ENCODE data around the gene MDFI. TPM values are rescaled to one million over a fixed set of nuclear protein-coding genes. Genes with fewer than 3 reads are reported as not detected.

MDFI gene
- total and polyA plus RNA-seq, 2 experiments from 2014 or later = 2.8 to 51.4 TPM

DNA sequence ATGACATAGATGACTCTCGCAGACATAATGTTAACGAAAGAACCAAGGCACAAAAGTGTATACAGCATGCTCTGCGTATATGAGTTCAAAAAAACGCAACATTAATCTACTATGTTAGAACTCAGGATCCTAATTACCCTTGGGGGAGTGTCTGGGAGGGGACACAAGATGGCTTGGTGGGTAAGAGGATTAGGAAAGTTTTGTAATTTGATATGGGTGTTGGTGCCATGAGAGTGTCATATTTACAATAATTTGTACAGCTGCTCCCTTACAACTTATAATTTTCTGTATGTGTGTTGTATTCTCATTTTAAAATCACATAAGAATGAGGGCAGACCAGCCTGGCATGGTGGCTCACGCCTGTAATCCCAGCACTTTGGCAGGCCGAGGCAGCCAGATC is 58.5 kb downstream of the MDFI start (continued):
- TF ChIP-seq, protein P1, sequence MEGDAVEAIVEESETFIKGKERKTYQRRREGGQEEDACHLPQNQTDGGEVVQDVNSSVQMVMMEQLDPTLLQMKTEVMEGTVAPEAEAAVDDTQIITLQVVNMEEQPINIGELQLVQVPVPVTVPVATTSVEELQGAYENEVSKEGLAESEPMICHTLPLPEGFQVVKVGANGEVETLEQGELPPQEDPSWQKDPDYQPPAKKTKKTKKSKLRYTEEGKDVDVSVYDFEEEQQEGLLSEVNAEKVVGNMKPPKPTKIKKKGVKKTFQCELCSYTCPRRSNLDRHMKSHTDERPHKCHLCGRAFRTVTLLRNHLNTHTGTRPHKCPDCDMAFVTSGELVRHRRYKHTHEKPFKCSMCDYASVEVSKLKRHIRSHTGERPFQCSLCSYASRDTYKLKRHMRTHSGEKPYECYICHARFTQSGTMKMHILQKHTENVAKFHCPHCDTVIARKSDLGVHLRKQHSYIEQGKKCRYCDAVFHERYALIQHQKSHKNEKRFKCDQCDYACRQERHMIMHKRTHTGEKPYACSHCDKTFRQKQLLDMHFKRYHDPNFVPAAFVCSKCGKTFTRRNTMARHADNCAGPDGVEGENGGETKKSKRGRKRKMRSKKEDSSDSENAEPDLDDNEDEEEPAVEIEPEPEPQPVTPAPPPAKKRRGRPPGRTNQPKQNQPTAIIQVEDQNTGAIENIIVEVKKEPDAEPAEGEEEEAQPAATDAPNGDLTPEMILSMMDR (conservative IDR thresholded peaks at IDR 0.05; ENCODE audit: low read depth in 2 of 2) = no peak
- TF ChIP-seq STAT1 (IDR thresholded peaks at IDR 0.05; ENCODE audit: unreplicated experiment) (no peak), CREB1 (CRISPR knock-in tag; IDR thresholded peaks at IDR 0.05; ENCODE audit: low read depth) (no peak), NANOG (IDR thresholded peaks at IDR 0.05; ENCODE audit: borderline replicate concordance) (no peak), JUNB (IDR thresholded peaks at IDR 0.05; ENCODE audit: unreplicated experiment) (no peak), ZNF331 (CRISPR knock-in tag; IDR thresholded peaks at IDR 0.05; ENCODE audit: low read depth) (no peak), EZH2 (IDR thresholded peaks at IDR 0.05; ENCODE audit: low read depth, unreplicated experiment) (no peak)
- TF ChIP-seq, protein P2, sequence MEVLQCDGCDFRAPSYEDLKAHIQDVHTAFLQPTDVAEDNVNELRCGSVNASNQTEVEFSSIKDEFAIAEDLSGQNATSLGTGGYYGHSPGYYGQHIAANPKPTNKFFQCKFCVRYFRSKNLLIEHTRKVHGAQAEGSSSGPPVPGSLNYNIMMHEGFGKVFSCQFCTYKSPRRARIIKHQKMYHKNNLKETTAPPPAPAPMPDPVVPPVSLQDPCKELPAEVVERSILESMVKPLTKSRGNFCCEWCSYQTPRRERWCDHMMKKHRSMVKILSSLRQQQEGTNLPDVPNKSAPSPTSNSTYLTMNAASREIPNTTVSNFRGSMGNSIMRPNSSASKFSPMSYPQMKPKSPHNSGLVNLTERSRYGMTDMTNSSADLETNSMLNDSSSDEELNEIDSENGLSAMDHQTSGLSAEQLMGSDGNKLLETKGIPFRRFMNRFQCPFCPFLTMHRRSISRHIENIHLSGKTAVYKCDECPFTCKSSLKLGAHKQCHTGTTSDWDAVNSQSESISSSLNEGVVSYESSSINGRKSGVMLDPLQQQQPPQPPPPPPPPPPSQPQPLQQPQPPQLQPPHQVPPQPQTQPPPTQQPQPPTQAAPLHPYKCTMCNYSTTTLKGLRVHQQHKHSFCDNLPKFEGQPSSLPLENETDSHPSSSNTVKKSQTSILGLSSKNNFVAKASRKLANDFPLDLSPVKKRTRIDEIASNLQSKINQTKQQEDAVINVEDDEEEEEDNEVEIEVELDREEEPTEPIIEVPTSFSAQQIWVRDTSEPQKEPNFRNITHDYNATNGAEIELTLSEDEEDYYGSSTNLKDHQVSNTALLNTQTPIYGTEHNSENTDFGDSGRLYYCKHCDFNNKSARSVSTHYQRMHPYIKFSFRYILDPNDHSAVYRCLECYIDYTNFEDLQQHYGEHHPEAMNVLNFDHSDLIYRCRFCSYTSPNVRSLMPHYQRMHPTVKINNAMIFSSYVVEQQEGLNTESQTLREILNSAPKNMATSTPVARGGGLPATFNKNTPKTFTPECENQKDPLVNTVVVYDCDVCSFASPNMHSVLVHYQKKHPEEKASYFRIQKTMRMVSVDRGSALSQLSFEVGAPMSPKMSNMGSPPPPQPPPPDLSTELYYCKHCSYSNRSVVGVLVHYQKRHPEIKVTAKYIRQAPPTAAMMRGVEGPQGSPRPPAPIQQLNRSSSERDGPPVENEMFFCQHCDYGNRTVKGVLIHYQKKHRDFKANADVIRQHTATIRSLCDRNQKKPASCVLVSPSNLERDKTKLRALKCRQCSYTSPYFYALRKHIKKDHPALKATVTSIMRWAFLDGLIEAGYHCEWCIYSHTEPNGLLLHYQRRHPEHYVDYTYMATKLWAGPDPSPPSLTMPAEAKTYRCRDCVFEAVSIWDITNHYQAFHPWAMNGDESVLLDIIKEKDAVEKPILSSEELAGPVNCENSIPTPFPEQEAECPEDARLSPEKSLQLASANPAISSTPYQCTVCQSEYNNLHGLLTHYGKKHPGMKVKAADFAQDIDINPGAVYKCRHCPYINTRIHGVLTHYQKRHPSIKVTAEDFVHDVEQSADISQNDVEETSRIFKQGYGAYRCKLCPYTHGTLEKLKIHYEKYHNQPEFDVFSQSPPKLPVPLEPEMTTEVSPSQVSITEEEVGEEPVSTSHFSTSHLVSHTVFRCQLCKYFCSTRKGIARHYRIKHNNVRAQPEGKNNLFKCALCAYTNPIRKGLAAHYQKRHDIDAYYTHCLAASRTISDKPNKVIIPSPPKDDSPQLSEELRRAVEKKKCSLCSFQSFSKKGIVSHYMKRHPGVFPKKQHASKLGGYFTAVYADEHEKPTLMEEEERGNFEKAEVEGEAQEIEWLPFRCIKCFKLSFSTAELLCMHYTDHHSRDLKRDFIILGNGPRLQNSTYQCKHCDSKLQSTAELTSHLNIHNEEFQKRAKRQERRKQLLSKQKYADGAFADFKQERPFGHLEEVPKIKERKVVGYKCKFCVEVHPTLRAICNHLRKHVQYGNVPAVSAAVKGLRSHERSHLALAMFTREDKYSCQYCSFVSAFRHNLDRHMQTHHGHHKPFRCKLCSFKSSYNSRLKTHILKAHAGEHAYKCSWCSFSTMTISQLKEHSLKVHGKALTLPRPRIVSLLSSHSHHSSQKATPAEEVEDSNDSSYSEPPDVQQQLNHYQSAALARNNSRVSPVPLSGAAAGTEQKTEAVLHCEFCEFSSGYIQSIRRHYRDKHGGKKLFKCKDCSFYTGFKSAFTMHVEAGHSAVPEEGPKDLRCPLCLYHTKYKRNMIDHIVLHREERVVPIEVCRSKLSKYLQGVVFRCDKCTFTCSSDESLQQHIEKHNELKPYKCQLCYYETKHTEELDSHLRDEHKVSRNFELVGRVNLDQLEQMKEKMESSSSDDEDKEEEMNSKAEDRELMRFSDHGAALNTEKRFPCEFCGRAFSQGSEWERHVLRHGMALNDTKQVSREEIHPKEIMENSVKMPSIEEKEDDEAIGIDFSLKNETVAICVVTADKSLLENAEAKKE (CRISPR knock-in tag; IDR thresholded peaks at IDR 0.05) = no peak
